ENCODE results near the gene PLA2G6. TPM values are rescaled to one million over a fixed set of nuclear protein-coding genes. Genes with fewer than 3 reads are reported as not detected.

PLA2G6 gene
- total RNA-seq, 1 donor from 2014 or later: 76.4 TPM

DNA sequence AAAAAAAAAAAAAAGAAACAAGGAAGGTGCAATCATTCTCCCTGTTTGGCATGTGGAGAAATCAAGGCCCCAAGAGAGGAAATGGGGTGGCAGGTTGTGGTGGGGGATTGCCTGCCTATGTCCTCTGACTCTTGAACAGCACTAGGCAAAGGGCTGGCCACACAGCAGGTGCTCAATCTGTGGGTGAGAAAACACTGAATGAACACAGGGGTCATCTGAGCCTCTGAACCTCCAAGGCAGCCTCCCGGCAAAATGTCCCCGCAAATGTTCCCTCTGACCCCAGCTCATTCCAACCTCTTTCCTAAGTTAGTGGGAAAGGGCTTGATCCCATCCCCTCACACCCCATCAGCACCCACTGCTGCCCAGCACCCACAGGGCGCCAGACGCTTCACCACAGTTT lies 4.6 kb downstream of the PLA2G6 start:
- DNase-seq (ENCODE audit: low spot score, unreplicated experiment): no peak
- no peak overlapping the region for H3K4me3 Mint-ChIP-seq (ENCODE audit: low read depth)
- H3K27ac Mint-ChIP-seq: no peak overlapping the region
- H3K36me3 Mint-ChIP-seq (ENCODE audit: insufficient read depth): no peaks in the 10 kb centered on the region
- H3K9me3 Mint-ChIP-seq (ENCODE audit: low read depth): no peaks in the 10 kb centered on the region
- TF ChIP-seq, protein P1, sequence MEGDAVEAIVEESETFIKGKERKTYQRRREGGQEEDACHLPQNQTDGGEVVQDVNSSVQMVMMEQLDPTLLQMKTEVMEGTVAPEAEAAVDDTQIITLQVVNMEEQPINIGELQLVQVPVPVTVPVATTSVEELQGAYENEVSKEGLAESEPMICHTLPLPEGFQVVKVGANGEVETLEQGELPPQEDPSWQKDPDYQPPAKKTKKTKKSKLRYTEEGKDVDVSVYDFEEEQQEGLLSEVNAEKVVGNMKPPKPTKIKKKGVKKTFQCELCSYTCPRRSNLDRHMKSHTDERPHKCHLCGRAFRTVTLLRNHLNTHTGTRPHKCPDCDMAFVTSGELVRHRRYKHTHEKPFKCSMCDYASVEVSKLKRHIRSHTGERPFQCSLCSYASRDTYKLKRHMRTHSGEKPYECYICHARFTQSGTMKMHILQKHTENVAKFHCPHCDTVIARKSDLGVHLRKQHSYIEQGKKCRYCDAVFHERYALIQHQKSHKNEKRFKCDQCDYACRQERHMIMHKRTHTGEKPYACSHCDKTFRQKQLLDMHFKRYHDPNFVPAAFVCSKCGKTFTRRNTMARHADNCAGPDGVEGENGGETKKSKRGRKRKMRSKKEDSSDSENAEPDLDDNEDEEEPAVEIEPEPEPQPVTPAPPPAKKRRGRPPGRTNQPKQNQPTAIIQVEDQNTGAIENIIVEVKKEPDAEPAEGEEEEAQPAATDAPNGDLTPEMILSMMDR (IDR thresholded peaks at IDR 0.05; ENCODE audit: unreplicated experiment): no peak
- no peaks in the 10 kb centered on the region for H3K27me3 Mint-ChIP-seq
- peaks cover 35% of the 10 kb centered on the region for H3K4me1 Mint-ChIP-seq (ENCODE audit: low read depth)

DNA sequence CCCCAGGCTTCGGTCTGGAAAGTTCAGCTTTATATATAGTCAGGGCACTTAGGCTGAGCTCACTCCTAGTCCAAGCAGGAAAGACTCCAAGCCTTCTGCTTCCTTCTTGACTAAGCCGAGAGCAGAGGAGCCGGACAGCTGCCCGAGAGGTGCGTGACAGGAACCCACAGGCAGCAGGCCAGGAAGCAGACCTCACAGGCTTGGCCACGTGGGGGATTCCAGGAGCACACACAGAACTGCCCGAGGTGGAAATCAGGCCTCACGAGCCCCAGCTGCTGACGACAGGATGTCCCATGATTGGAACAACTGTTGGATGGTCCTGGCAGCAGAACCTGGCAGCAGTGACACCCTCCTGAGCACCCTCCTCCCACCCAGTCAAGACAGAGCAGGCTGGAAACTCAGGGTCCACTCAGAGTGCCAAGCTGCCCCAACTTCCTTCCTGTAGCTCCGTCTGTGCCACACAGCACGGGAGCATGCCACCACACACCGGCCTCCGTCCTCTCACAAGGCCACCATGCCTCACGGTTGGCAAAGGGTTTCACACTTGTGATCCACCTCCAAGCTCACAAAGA lies 5.4 kb downstream of the PLA2G6 start:
- H3K4me3 Mint-ChIP-seq (ENCODE audit: low read depth): no peak overlapping the region
- no peaks in the 10 kb centered on the region for H3K9me3 Mint-ChIP-seq (ENCODE audit: low read depth)
- no peaks in the 10 kb centered on the region for H3K36me3 Mint-ChIP-seq (ENCODE audit: insufficient read depth)

DNA sequence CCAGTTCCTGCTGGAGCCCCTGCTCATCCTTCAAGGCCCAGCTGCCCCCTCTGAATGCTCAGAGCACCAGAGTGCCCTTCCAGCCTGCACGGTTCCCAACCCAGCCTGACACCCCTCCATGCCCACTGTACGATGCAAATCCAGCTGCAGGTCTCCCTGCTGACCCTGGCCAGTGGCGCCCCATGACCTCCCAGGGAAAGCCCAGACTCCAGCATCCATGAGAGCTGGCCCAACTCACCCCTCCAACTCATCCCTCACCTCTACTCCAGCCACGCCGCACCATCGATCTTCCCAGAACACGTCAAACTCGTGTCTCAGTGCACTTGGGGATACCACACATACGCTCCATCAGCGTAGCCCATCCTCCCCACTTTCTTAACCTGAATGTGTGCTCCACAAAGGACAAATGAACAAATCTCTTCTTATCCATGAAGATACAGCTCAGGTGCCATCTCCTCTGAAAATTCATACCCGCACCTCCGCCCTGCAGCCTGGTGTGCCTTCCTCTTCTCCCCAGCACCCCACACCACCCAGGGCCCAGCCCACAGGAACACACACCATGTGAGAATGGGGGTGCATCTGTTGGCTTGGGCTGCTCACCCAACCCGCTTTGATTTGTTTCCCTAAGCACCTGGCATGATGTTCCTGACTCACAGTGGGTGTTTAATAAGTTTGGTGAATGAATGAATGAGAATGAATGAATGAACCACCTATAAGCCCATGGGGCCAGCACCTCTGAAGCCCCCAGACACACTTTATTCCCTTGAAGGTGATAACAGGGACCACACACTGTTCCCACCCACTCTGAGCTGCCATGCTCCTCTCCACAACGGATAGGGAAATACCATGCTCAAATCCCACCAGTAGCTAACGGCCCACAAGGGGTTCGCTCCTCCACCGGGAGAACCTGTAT lies 6.2 kb downstream of the PLA2G6 start:
- Mint-ChIP-seq H3K4me1 (ENCODE audit: low read depth) (peaks cover 26% of the 10 kb centered on the region), H3K27ac (no peak overlapping the region), H3K36me3 (ENCODE audit: insufficient read depth) (no peaks in the 10 kb centered on the region), H3K9me3 (ENCODE audit: low read depth) (no peaks in the 10 kb centered on the region), H3K27me3 (no peaks in the 10 kb centered on the region), H3K4me3 (ENCODE audit: low read depth) (no peak overlapping the region)
- TF ChIP-seq, protein P1 (IDR thresholded peaks at IDR 0.05; ENCODE audit: unreplicated experiment): no peak
- no peak for DNase-seq (ENCODE audit: low spot score, unreplicated experiment)

More for the DNA sequence above, 5.4 kb downstream of the PLA2G6 start:
- no peak for DNase-seq (ENCODE audit: low spot score, unreplicated experiment)
- Mint-ChIP-seq H3K27ac (no peak overlapping the region), H3K4me1 (ENCODE audit: low read depth) (peaks cover 32% of the 10 kb centered on the region), H3K27me3 (no peaks in the 10 kb centered on the region)
- TF ChIP-seq, protein P1 (IDR thresholded peaks at IDR 0.05; ENCODE audit: unreplicated experiment): no peak

DNA sequence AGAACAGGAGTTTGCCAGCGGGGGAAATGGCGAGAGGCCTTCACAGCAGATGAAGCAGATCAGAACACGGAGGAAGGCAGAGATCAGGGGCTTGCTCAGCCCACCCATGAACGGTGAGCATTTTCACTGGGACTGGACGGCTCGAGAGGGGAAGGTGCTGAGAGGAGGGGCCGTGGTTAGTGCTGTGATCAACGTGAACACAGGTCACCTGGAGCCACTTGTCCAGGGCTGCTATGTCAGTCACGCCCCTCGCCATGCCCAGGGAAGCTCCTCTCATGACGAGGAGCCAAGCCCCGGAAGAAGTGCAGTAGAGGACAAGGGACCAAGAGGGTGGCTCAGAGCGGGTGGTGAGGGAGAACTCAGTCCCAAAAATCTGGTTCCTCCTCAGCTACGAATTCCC lies 7.0 kb downstream of the PLA2G6 start:
- TF ChIP-seq, protein P1 (IDR thresholded peaks at IDR 0.05; ENCODE audit: unreplicated experiment): no peak
- Mint-ChIP-seq H3K4me1 (ENCODE audit: low read depth) (peaks cover 19% of the 10 kb centered on the region), H3K27ac (peak overlapping the region; percentile 67), H3K4me3 (ENCODE audit: low read depth) (no peak overlapping the region), H3K27me3 (no peaks in the 10 kb centered on the region), H3K36me3 (ENCODE audit: insufficient read depth) (no peaks in the 10 kb centered on the region), H3K9me3 (ENCODE audit: low read depth) (no peaks in the 10 kb centered on the region)
- DNase-seq (ENCODE audit: low spot score, unreplicated experiment): no peak

DNA sequence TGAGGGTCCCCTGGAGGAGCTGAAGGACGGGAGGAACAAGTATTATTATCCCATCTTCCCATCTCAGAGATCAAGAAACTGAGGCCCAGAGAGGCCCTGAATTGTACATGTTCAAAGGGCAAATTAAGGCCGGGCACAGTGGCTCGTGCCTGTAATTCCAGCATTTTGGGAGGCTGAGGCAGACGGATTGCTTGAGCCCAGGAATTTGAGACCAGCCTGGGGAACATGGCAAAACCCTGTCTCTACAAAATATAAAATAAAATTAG lies 8.1 kb downstream of the PLA2G6 start:
- Mint-ChIP-seq H3K9me3 (ENCODE audit: low read depth) (no peaks in the 10 kb centered on the region), H3K27ac (no peak overlapping the region), H3K4me1 (ENCODE audit: low read depth) (peaks cover 13% of the 10 kb centered on the region), H3K4me3 (ENCODE audit: low read depth) (no peak overlapping the region), H3K36me3 (ENCODE audit: insufficient read depth) (no peaks in the 10 kb centered on the region), H3K27me3 (no peaks in the 10 kb centered on the region)
- TF ChIP-seq, protein P1 (IDR thresholded peaks at IDR 0.05; ENCODE audit: unreplicated experiment): no peak
- no peak for DNase-seq (ENCODE audit: low spot score, unreplicated experiment)

Data from progenitor cell of endocrine pancreas (in vitro differentiated cells).